HCT116 (cell line): ENCODE results near the gene KIAA1549.

Experiments used
- ATF3 ChIP-seq: IDR thresholded peaks from 2 replicates; pipeline ENCODE4 v1.6.1; 2012
- CTCF ChIP-seq, 3 experiments: fragments of 200-600 bp in 1 of 3; sonication (generic) in 1 of 3; IDR thresholded peaks in 2 of 3; conservative IDR thresholded peaks in 1 of 3; 2 replicates each; pipeline ENCODE4 v1.5.1; 2012 to 2017; ENCODE audit warnings: low read depth in 2 of 3, low read length in 2 of 3, antibody characterized with exemption in 1 of 3, borderline replicate concordance in 1 of 3, control low read depth in 1 of 3, mild to moderate bottlenecking in 1 of 3, mixed read lengths in 1 of 3, mixed run types in 1 of 3, moderate library complexity in 1 of 3; ENCODE audit not compliant: insufficient read depth in 1 of 3
- EGR1 ChIP-seq: IDR thresholded peaks from 2 replicates; pipeline ENCODE4 v1.6.1; 2012; ENCODE audit warnings: low read depth
- EZH2 ChIP-seq: fragments of 200-600 bp; sonication (generic); IDR thresholded peaks from 2 replicates; pipeline ENCODE4 v1.6.1; 2017; ENCODE audit warnings: antibody characterized with exemption, mixed run types
- EZH2phosphoT487 ChIP-seq: fragments of 200-600 bp; IDR thresholded peaks from 2 replicates; pipeline ENCODE4 v1.6.1; 2018; ENCODE audit warnings: antibody characterized with exemption, borderline replicate concordance
- POLR2A ChIP-seq: IDR thresholded peaks from 2 replicates; pipeline ENCODE4 v1.7.0; 2011; ENCODE audit warnings: borderline replicate concordance; ENCODE audit not compliant: insufficient read depth, insufficient read length; ENCODE audit errors: extremely low read depth
- POLR2AphosphoS5 ChIP-seq: IDR thresholded peaks from 2 replicates; pipeline ENCODE4 v1.6.1; 2011; ENCODE audit warnings: mild to moderate bottlenecking, low read depth, low read length, moderate library complexity
- REST ChIP-seq: IDR thresholded peaks from 2 replicates; pipeline ENCODE4 v1.6.1; 2012; ENCODE audit warnings: low read depth
- ZFX ChIP-seq: fragments of 450-650 bp; IDR thresholded peaks from 2 replicates; pipeline ENCODE4 v1.6.1; 2017
- ZNF274 ChIP-seq: fragments of 200-500 bp; sonication (Bioruptor generic); IDR thresholded peaks from 2 replicates; pipeline ENCODE4 v1.6.1; 2014; ENCODE audit warnings: mild to moderate bottlenecking, low read depth, low read length, inconsistent platforms

- TF ChIP-seq POLR2AphosphoS5 = no peak
- TF ChIP-seq CTCF (IDR thresholded peaks at IDR 0.05 in 2 of 3, conservative IDR thresholded peaks at IDR 0.05 in 1 of 3; ENCODE audit: borderline replicate concordance in 1 of 3, insufficient read depth in 1 of 3, low read depth in 2 of 3, low read length in 2 of 3) = no peak
- no peak for TF ChIP-seq ATF3
- no peak for TF ChIP-seq POLR2A
- no peak for TF ChIP-seq EZH2
- TF ChIP-seq ZNF274 = no peak
- no peak for TF ChIP-seq REST
- TF ChIP-seq EZH2phosphoT487 = no peak
- TF ChIP-seq ZFX = no peak
- TF ChIP-seq EGR1 = no peak
These were observed 85.5 kb downstream of the KIAA1549 start for GRCh38 chr7:138895679-138896078.
